ACHN (cell line): ENCODE measurements around the gene COX11.

Source experiments
- DNase-seq: peaks from one replicate; pipeline ENCODE4 v3.0.0-alpha.2; 2015
- in situ Hi-C: cut with HindIII; loops from 2 replicates; pipeline ENCODE4 v1.10.0; 2017; ENCODE audit warnings: low sequenced_read_pairs, low pct_ligation_motif_present, low pct_unique_long_range_greater_than_20kb

The COX11 gene, protein sequence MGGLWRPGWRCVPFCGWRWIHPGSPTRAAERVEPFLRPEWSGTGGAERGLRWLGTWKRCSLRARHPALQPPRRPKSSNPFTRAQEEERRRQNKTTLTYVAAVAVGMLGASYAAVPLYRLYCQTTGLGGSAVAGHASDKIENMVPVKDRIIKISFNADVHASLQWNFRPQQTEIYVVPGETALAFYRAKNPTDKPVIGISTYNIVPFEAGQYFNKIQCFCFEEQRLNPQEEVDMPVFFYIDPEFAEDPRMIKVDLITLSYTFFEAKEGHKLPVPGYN

DNA sequence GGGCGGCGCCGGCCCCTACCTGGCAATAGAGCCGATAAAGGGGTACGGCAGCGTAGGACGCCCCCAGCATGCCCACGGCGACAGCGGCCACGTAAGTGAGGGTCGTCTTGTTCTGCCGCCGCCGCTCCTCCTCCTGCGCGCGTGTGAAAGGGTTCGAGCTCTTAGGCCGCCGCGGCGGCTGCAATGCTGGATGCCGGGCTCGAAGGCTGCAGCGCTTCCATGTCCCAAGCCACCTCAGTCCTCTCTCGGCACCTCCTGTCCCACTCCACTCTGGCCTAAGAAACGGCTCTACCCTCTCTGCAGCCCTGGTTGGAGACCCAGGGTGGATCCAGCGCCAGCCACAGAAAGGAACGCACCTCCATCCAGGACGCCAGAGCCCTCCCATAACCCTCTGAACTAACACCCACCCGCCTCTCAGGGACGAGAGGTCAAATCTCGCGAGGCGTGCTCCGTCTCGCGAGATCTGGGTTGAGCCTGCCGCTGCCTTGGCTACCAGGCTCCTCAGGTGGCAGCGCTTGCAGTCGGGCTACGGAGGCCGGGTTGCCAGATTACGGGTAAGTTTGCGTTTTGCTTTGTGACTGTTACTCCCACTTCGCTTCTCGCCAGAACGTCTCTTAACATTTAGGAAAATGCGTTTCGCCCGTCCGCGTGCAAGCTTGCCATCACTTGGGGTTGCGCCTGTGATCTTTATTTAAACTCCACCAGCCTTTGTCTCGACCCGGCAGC, at the start of gene COX11, which contains the start of gene STXBP4:
Gene COX11 (minus strand): TSS at position 393 of the 726 bp plus-strand sequence. CDS start 8 bp downstream, at position 385.
Gene STXBP4 (plus strand): TSS at position 504 of the 726 bp plus-strand sequence. CDS start 17,455 bp downstream, outside the sequence.
- in situ Hi-C loops, result no loop called here
- DNase-seq, result peak; percentile 99

DNA sequence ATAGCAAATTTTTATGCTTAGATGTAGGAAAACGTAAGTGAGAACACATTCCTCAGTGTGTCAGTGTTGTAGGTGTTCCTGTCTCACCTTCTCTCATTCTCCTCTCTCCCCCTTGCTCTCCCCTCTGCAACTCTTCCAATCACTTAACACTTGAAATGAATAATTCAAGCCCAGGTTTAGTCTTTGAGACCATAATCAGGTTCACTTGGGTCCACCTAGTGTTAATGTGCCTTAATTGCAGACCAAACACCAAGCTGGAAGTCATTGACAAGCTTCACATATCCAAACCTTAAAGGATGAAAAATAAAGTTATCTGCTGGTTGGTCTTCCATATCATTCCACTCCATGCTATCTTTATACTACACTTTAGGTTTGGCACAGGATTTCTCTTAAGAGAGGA, 37.1 kb upstream of the COX11 start:
- peak; percentile 60 for DNase-seq
- in situ Hi-C loops, result no loop called here

DNA sequence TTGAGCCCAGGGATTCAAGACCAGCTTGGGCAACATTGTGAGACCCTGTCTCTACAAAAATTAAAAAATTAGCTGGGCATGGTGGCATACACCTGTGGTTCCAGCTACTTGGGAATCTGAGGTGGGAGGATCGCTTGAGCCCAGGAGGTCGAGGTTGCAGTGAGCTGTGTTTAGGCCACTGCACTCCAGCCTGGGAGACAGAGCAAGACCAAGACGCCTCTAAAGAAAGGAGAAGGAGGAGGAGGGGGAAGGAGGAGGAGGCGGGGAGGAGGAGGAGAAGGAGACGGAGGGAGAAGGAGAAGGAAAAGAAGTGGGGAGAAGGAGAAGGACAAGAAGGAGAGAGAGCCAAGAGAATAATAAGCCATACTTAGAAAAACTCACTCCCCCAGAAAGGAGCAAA, 36.0 kb upstream of the COX11 start:
- in situ Hi-C loops, result no loop called here
- no peak for DNase-seq

DNA sequence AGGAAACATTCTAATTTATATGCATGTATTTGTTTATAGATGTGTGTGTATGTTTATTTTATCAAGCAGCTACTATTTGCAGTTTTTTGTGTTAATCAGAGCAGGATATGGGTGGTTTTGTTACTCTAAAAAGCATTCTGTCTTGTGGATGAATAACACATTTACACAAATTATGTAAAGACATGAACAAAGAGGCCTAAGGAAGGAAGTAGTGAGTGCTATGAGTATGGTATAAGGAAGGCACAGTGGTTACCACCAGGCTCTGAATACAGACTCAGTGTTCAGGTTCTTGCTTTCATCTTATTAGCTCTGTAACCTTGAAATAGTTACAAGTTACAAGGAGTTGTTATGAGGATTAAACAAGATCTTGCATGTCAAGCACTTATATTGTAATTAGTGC, 34.0 kb upstream of the COX11 start:
- DNase-seq, result no peak
- in situ Hi-C loops, result no loop called here

DNA sequence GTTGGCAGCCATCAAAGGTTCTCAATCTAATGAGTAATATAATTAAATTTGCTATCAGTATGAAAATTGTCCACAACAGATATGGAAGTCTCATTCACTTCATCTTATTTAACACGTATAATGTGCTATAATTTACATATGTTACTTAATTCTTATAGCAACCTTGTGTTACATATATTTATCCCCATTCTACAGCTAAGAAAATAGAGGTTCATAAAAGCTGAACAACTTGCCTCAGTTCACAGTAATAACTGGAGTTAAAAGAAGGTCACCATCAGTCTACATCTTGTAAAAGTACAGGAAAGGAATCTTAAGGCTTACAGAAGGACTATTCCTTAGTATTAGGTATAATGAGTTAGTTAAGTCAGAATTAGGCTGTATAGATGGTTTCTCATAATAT, 28.0 kb upstream of the COX11 start:
- no peak for DNase-seq
- in situ Hi-C loops, result no loop called here

DNA sequence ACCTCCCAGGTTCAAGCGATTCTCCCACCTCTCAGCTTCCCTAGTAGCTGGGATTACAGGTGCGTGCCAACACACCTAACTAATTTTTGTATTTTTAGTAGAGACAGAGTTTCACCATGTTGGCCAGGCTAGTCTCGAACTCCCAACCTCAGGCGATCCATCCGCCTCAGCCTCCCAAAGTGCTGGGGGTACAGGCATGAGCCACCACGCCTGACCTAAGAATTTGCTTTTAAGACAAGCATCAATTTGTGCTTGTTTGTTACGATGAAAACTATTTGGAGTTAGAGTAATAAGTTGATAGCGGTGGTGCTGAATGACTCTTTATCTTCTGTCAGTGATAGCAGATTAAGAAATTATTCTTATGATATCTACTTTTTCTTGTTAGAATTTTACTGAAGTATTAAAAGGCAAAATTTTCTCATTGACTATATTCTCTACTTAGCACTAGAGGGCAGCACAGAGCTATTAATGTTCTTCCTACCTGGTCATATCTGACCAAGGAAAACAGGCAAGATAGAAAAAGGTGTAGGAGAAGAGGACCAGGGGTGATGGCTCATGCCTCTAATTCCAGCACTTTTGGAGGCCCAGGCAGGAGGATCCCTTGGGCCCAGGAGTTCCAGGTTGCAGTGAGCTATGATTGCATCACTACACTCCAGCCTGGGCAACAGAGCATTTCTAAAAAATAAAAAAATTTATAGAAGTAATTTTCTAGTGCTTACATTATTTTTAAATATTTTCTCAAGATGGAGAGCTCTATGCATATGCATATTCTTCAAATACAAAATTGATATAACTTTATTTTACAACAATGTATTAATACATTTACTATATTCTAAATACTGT, 24.6 kb upstream of the COX11 start:
- in situ Hi-C loops, result no loop called here
- peak; percentile 68 for DNase-seq

DNA sequence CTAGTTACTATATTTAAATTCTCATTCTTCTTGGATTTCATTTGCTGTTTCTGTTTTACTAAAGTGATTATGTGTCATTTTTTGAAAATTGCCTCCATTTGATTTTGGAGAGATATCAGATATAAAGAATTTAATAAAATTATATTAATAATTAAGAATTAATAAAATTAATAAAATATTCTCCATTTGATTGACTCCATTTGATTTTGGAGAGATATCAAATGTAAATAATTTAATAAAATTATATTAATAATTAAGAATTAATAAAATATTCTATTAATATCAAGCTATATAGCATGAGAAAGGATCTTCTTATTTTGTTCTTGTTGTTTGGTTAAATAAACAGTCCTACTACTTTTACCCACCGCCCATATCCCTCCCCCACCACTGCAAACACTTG, 23.1 kb upstream of the COX11 start:
- DNase-seq, result no peak
- in situ Hi-C loops, result no loop called here

DNA sequence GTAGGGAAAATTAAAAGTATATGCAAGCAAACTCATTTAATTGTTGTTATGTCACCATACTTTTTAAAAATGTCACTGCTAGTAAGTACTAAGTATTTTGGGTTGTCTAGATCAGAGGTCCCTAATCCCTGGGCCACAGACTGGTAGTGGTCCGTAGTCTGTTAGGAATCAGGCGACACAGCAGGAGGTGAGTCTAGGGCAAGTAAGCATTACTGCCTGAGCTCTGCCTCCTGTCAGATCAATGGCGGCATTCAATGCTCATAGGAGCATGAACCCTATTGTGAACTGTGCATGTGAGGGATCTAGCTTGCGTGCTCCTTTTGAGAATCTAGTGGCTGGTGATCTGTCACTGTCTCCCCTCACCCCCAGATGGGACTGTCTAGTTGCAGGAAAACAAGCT, 21.7 kb upstream of the COX11 start:
- in situ Hi-C loops, result no loop called here
- no peak for DNase-seq

DNA sequence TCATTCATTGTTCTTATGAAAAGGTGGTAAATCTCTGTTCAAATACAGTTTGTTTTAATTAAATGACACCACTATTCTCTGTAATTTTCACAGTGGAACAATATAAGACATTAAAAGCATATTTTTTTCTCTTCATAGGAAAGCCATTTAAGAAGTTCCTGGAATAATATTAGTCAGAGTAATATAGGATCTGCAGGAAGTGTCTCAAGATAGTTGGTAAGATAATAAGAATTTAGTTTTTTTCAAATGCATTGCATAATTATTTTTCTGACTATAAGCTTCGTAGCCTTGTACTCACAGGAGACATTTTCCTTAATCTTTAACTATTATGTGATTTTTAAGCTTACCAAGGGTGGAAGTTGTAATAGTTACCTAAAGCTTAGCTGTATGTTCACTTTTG, 17.0 kb upstream of the COX11 start:
- in situ Hi-C loops, result no loop called here
- DNase-seq, result no peak

DNA sequence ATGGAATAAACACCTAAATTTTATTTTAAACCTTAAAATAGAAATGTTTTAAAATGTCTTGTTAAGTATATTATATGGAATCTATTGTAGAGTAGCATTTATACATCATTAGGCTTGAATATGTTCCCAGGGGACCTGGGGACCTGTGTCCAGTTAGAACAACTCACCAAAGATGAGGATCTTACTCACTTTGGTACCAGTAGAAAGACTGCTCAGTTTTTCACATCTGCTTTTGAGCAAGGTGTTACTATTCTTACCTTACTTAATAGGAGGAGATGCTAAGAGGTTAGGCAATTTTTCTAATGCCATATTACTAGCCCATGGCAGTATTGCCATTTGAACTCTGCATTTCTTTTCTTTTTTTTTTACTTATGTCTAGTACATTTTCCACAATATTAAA, 14.8 kb upstream of the COX11 start:
- in situ Hi-C loops, result no loop called here
- no peak for DNase-seq

DNA sequence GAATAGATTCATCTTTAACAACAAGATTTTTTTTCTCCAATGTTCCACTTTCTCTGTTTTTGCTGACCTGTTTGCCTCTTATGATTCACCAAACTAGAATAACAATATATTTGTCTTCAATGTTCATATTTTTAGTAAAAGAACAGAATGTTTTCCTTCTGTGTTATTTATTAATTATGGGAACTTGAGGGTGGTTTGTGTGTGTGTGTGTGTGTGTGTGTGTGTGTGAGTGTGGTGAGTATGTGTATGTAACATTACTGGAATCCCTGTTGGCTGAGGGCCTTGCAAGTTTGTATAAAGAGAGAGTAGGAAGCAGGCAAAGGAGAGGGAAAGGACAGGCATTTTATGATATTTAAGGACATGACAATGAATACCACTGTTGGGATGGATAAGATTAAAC, 13.9 kb upstream of the COX11 start:
- DNase-seq, result no peak
- in situ Hi-C loops, result no loop called here

DNA sequence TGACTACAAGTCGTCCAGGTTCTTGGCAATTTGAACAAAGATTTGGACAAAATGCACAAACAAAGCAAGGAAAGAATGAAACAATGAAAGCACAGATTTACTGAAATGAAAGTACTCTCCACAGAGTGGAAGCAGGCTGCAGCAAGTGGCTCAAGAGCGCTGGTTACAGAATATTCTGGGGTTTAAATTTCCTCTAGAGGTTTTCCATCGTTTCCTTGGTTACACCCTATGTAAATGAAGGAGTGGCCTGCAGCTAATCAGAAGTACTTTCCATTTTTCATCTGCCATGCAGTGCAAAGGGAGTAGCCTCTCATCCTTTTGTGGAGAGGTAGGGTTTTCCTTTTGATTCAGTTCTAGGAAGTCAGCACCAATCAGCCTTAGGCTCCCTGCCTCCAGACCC, 11.9 kb upstream of the COX11 start:
- in situ Hi-C loops, result no loop called here
- peak; percentile 72 for DNase-seq

DNA sequence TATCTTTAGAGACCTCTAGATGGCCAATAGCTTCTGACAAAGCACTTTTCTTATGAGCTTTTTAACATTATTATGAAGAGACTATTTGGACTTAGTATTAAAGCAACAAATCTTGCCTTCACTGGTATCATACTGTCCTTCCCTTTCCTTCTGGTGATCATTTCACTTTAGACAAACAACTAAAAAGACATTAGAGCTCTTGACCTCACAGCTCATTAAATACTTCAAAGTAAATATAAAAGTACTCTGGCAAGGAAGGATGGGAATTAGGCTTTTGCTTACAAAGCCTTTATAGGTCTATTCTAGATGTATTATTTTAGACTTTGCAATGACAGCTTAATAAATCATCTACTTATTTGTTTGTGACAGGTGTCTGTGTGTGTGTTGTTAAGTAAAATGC, 11.2 kb upstream of the COX11 start:
- in situ Hi-C loops, result no loop called here
- no peak for DNase-seq

DNA sequence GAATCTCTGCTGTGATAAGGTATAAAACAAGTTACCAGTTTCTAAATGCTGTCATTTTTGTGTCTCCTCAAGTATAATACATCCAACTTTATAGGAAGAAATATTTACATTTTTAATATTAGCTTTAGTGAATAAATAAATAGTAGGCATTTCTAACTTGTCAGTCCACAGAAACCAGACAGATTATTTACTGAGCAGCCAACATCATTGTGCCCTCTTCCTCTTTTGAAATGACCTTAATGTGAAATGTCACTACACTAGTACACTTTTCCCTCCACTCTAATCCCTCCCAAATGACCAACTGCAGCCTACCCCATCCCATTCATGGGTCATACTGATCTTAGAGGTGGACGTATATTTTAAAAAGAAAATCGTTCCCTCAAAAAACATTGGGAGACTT, 9.3 kb upstream of the COX11 start:
- no peak for DNase-seq
- in situ Hi-C loops, result no loop called here

DNA sequence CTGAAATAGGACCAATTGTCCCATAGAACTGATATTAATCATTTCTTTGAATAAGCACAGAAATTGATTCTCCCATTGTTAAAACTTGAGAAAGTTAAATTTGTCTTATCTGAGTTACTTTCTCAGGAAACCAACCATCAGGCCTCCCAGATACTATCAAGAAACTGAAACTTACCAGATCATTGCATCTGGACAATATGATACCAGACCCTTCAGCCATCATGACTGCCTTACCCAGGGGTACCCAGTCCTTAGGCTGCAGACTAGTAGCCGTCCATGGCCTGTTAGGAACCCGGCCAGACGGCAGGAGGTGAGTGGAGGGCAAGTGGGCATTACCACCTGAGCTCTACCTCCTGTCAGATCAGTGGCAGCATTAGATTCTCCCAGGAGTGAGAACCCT, 7.9 kb upstream of the COX11 start:
- no peak for DNase-seq
- in situ Hi-C loops, result no loop called here

DNA sequence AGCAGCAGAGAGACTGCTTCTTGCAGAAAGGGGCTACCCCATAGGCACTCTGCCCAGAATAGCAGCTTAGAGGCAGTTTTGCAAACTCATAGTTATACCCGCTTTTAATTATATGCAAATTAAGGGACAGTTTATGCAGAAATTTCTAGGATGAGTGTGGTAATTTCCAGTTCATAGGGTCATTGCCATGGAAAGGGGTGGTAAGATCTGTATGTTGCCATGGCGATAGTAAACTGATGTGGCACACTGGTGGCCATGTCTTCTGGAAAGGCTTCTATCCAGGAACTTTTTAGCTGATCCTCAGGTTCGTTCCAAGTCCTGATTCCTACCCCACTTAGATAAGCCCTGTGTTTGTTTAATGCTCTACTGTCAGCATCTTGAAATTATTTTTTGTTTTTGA, 6.3 kb upstream of the COX11 start:
- no peak for DNase-seq
- in situ Hi-C loops, result no loop called here

DNA sequence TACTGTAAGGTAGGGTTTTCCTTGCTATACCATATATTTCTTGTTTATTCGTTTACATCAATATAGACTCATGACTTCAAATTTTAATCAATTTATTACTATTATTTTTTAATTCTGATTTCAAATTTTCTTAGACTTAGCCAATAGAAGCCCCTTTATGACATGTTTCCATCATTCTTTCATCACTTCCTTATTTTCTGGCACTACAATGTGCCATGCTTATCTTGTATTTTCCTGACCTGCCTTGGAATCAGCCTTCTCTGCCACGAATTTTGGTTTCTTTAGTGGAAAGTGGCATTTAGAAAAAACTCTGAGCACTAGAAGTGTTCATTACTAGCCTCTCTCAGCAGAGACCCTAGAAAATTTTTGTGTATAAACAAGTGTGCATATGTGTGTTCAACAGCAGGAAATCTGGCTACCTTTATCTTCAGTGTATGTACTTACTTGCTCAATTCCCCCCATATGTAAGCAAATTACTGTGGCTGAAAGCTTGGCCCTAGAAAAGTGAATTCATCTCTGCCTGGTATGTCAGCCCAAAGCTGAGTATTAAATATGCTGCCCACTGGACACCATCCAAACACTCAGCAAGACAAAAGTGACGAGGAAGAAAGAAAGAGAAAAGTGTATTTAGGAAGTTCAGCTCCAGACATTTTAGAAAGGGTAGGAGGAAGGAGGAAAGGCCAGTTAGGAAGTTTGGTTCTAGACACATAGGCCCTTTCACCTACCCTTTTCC, 4.1 kb upstream of the COX11 start:
- in situ Hi-C loops, result no loop called here
- DNase-seq, result no peak

DNA sequence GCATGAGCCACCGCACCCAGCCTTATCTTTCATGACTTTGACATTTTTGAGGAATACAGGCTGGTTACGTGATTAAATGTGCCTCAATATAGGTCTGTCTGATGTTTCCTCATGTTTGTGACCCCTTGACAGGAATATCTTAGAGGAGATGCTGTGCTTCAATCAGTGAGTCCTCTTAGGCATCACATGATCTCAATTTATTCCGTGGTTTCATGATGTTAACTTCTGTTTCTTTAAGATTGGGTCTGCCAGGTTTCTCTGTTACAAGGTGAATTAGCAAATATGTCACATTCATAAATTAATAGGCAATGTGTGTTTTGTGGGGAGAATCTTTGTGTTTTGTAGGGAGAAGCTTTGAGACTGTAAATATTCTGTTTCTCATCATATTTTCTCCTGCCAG, 3.4 kb upstream of the COX11 start:
- in situ Hi-C loops, result no loop called here
- no peak for DNase-seq

DNA sequence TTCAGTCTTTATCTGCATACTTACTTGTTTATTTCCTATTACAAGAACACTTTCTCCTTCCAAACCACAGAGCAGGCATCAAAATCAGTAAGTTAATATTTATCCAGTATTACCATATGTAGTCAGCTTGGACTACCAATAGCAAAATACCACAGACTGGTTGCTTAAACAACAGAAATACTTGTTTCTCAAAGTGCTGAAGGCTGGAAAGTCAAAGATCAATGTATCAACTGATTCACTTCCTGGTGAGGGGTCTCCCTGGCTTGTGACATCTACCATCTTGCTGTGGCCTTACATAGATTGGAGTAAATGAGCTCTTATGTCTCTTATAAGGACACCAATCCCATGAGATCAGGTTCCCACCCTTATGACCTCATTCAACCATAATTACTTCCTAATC, 2.7 kb upstream of the COX11 start:
- in situ Hi-C loops, result no loop called here
- DNase-seq, result peak; percentile 52
